HepG2 (cell line): Measurements from ENCODE around the gene LPO. TPM values are rescaled to one million over a fixed set of nuclear protein-coding genes. Genes with fewer than 3 reads are reported as not detected.

ENCODE experiments used
- AGO2 ChIP-seq: fragments of 200-400 bp; formaldehyde crosslinking; optimal IDR thresholded peaks from 2 replicates; pipeline ENCODE3; 2017; ENCODE audit warnings: mild to moderate bottlenecking, low read depth, low read length, moderate library complexity
- AKAP8 ChIP-seq: sonication (generic); formaldehyde crosslinking; IDR thresholded peaks from 2 replicates; pipeline ENCODE4 v1.5.1; 2020; ENCODE audit warnings: mild to moderate bottlenecking, missing genetic modification reagents
- CBFB ChIP-seq: sonication (generic); formaldehyde crosslinking; IDR thresholded peaks from 2 replicates; pipeline ENCODE4 v1.4.0; 2020; ENCODE audit warnings: missing genetic modification reagents
- EZH2 ChIP-seq: conservative IDR thresholded peaks from 2 replicates; pipeline ENCODE4 v1.6.1; 2012; ENCODE audit warnings: mild to moderate bottlenecking, low read depth, low read length, moderate library complexity
- GABPB1 ChIP-seq: IDR thresholded peaks from 2 replicates; pipeline ENCODE4 v1.6.1; 2016; ENCODE audit warnings: mild to moderate bottlenecking, missing genetic modification reagents, moderate library complexity, missing compliant biosample characterization
- KDM2A ChIP-seq: sonication (generic); formaldehyde crosslinking; IDR thresholded peaks from 2 replicates; pipeline ENCODE4 v1.4.0; 2020; ENCODE audit warnings: low read depth, missing genetic modification reagents, borderline replicate concordance
- KLF15 ChIP-seq: sonication (generic); formaldehyde crosslinking; IDR thresholded peaks from 2 replicates; pipeline ENCODE4 v1.8.1; 2023; ENCODE audit warnings: borderline replicate concordance, mild to moderate bottlenecking, inconsistent platforms, missing genetic modification reagents, mixed read lengths
- RELA ChIP-seq: sonication (generic); formaldehyde crosslinking; IDR thresholded peaks from 2 replicates; pipeline ENCODE4 v1.4.0; 2020; ENCODE audit warnings: missing genetic modification reagents
- RNF2 ChIP-seq: fragments of 450-650 bp; conservative IDR thresholded peaks from 2 replicates; pipeline ENCODE4 v1.6.1; 2016; ENCODE audit warnings: low read depth
- ZHX1 ChIP-seq: sonication (generic); formaldehyde crosslinking; IDR thresholded peaks from 2 replicates; pipeline ENCODE4 v1.8.1; 2022; ENCODE audit warnings: low read depth, mild to moderate bottlenecking, missing genetic modification reagents
- ZNF276 ChIP-seq: sonication (generic); formaldehyde crosslinking; IDR thresholded peaks from 2 replicates; pipeline ENCODE4 v1.4.0; 2020; ENCODE audit warnings: mild to moderate bottlenecking, low read depth, missing genetic modification reagents
- ZNF337 ChIP-seq: sonication (generic); formaldehyde crosslinking; IDR thresholded peaks from 2 replicates; pipeline ENCODE4 v1.5.1; 2020; ENCODE audit warnings: missing genetic modification reagents, low read depth, mild to moderate bottlenecking, borderline replicate concordance
- ZNF547 ChIP-seq: sonication (generic); formaldehyde crosslinking; IDR thresholded peaks from 2 replicates; pipeline ENCODE4 v1.5.1; 2020; ENCODE audit warnings: mild to moderate bottlenecking, missing genetic modification reagents
- polyA plus RNA-seq, 8 experiments: library from polyadenylated mRNA; depleted of rRNA in 3 of 8; stranded (reverse) in 7 of 8; unstranded in 1 of 8; fragments of >200 nt; fragmentation: Illumina TruSeq in 4 of 8; extraction: Trizol in 4 of 8; gene quantifications; 2 replicates each; pipeline versions ENCODE4 v1.2.1 to v1.2.3, GENCODE V29; 2011 to 2016; ENCODE audit warnings: low read depth in 4 of 8, missing spikeins in 1 of 8, mixed read lengths in 1 of 8; ENCODE audit not compliant: insufficient read depth in 1 of 8
- total RNA-seq, 5 experiments: library from RNA; depleted of rRNA; stranded (reverse); fragments of >200 nt; fragmentation: Illumina TruSeq; extraction: Trizol; gene quantifications; 2 replicates each; pipeline ENCODE4 v1.2.3, GENCODE V29; 2016; ENCODE audit warnings: low read depth in 1 of 5
- TF ChIP-seq, protein P1 (sequence below): sonication (generic); formaldehyde crosslinking; IDR thresholded peaks from 2 replicates; pipeline ENCODE4 v1.8.1; 2023; ENCODE audit warnings: mild to moderate bottlenecking, moderate library complexity, missing genetic modification reagents
- TF ChIP-seq, protein P2 (sequence below), 2 experiments: sonication (generic) in 1 of 2; formaldehyde crosslinking in 1 of 2; IDR thresholded peaks; 2 replicates each; pipeline versions ENCODE4 v1.6.1 to v1.9.0; 2014 to 2022; ENCODE audit warnings: antibody characterized with exemption in 1 of 2, borderline replicate concordance in 1 of 2, inconsistent platforms in 1 of 2, low read depth in 1 of 2, missing genetic modification reagents in 1 of 2

The LPO gene
- total and polyA plus RNA-seq, 2 of the 13 experiments (the other 11 are each of a cell fraction or from before 2014, with no cell fraction given), result not detected

- peak; percentile 91 for TF ChIP-seq KDM2A (CRISPR knock-in tag)
- TF ChIP-seq, protein P1, sequence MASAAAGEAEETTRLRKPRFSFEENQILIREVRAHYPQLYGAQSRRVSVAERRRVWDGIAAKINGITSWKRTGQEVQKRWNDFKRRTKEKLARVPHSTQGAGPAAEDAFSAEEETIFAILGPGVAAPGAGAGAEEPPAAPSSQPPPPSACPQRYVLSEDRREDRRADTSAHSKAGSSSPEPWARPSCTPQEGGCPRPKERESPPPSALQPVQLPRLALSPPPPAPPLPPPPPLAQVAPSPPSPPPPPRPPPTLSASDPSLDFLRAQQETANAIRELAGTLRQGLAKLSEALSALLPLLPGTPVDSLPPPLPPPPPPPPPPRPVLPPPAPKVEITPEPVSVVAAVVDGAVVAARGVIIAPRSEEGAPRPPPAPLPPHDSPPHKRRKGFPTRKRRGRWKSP, result peak; percentile 99
- no peak; the same call in 1 of the 2 replicates for TF ChIP-seq CBFB (CRISPR knock-in tag)
- TF ChIP-seq EZH2, result no peak
- peak; percentile 97 for TF ChIP-seq GABPB1 (CRISPR knock-in tag)
- 0 out of 2 replicates have a peak, but pooled peaks have one; percentile 57 for TF ChIP-seq AKAP8
- TF ChIP-seq ZNF276 (CRISPR knock-in tag), result peak; percentile 59
- peak; percentile 56 for TF ChIP-seq AGO2
- TF ChIP-seq RNF2, result peak; percentile 71
- TF ChIP-seq, protein P2, sequence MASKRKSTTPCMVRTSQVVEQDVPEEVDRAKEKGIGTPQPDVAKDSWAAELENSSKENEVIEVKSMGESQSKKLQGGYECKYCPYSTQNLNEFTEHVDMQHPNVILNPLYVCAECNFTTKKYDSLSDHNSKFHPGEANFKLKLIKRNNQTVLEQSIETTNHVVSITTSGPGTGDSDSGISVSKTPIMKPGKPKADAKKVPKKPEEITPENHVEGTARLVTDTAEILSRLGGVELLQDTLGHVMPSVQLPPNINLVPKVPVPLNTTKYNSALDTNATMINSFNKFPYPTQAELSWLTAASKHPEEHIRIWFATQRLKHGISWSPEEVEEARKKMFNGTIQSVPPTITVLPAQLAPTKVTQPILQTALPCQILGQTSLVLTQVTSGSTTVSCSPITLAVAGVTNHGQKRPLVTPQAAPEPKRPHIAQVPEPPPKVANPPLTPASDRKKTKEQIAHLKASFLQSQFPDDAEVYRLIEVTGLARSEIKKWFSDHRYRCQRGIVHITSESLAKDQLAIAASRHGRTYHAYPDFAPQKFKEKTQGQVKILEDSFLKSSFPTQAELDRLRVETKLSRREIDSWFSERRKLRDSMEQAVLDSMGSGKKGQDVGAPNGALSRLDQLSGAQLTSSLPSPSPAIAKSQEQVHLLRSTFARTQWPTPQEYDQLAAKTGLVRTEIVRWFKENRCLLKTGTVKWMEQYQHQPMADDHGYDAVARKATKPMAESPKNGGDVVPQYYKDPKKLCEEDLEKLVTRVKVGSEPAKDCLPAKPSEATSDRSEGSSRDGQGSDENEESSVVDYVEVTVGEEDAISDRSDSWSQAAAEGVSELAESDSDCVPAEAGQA (IDR thresholded peaks at IDR 0.05; ENCODE audit: low read depth), result peak; percentile 88
- TF ChIP-seq, protein P2 (CRISPR knock-in tag; IDR thresholded peaks at IDR 0.05; ENCODE audit: borderline replicate concordance), result no peak
- TF ChIP-seq ZNF337, result peak; percentile 91; the same call in 1 of the 2 replicates
- TF ChIP-seq ZHX1 (CRISPR knock-in tag), result peak; percentile 92
- peak; percentile 93; the same call in 1 of the 2 replicates for TF ChIP-seq ZNF547 (CRISPR knock-in tag)
- TF ChIP-seq KLF15, result peak; percentile 25; the same call in 1 of the 2 replicates
- TF ChIP-seq RELA (CRISPR knock-in tag), result no peak
Observed at GRCh38 chr17:58219007-58219788, 19.2 kb upstream of the LPO start, which contains the start of gene MKS1 (continued).
